Hepatic stellate cell (primary cell): Measurements from ENCODE around the gene CLDND2.
A peak's percentile ranks its signal among the peaks of the same experiment; 100 is the strongest.

Experiments used
- DNase-seq: peaks from one replicate; pipeline ENCODE4 v3.0.0; 2011; ENCODE audit warnings: low spot score

CLDND2 gene

DNA sequence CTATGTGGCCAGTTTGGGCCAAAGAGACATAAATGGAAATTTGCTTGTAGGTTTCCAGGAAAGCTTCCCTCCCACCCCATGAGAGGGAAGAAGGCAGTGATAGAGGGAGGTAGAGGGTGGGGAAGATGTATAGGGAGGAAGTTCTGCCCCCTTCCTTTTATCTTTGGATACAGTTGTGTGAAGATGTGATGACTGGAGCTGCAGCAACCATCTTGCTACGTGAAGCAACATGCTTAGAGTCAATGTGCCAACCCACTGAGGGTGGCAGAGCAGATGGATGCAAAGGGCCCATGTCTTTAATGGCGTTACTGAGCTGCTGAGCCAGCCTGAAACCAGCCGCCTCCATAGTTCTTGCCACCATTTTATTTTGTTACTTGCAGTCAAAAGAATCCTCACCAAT is 37.6 kb downstream of the CLDND2 start:
- DNase-seq: no peak

DNA sequence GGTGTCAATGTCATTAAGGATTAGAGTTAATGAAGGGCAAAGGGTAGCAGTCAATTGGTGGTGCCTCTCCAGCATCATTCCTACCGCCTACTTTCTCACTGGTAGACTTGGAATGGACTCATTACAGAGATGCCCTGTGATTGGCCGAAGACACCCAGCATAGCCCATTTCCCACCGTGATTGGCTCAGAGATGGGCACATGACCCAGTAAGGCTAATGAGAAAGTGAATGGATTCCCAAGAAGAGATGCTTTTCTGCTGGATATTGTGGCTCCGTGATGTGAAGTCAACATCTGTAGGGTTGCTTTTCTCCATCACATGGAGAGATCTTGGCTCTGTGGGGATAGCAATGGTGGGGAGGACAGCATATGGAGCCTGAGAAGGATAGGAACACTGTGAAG is 38.4 kb downstream of the CLDND2 start:
- DNase-seq: no peak

DNA sequence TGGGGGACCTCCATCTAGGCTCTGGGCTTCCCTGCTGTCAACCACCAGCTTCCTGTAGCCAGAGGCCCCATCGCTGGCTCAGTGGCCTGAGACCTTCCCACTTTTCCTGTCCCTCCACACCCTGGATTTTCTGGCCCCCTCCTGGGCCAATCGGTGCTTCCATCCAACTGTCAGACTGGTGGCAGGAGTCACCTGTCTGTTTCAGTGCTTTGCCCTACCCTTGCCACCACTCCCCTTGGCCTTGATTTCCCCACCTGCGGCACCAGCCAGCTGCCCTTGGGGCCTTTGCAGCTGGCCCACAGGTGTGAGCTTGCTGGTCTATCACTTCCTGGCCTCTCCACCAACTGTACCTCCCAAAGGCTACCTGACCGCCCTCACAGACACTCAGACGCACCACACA is 39.4 kb downstream of the CLDND2 start:
- no peak for DNase-seq

DNA sequence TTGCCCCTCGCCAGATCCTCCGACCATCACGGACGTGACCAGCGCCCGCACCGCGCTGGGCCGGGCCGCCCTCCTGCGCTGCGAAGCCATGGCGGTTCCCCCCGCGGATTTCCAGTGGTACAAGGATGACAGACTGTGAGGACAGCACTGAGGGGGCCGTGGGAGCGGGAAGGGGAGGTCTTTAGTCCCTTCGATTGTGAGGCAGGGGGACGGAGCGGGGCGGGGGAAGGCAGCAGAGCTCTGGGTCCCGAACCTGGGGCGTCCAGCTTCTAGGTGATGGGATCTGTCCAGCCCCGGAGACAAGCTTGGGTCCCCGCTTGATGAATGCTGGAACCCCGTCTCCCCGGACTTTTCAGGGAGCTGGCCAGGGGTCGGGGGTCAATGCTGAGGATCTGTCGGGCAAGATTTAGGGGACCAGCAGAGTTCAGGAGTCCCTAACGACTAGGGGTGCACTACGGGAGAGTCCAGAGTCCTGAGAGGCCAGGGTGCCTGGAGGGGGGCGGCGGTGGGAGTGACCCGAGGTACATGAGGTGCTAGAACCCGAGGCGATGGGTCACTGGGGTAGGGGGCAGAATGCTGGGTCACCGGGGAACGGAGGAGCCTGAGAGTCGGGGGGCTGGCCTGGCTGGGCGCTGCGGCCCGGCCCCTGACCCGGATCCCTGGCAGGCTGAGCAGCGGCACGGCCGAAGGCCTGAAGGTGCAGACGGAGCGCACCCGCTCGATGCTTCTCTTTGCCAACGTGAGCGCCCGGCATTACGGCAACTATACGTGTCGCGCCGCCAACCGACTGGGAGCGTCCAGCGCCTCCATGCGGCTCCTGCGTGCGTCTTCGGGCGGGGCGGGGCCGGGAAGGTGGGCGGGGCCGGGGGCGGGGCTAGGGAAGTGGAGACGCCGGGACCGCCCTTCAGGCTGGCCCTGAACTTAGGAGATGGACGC is 41.5 kb downstream of the CLDND2 start:
- DNase-seq: peak; percentile 61

DNA sequence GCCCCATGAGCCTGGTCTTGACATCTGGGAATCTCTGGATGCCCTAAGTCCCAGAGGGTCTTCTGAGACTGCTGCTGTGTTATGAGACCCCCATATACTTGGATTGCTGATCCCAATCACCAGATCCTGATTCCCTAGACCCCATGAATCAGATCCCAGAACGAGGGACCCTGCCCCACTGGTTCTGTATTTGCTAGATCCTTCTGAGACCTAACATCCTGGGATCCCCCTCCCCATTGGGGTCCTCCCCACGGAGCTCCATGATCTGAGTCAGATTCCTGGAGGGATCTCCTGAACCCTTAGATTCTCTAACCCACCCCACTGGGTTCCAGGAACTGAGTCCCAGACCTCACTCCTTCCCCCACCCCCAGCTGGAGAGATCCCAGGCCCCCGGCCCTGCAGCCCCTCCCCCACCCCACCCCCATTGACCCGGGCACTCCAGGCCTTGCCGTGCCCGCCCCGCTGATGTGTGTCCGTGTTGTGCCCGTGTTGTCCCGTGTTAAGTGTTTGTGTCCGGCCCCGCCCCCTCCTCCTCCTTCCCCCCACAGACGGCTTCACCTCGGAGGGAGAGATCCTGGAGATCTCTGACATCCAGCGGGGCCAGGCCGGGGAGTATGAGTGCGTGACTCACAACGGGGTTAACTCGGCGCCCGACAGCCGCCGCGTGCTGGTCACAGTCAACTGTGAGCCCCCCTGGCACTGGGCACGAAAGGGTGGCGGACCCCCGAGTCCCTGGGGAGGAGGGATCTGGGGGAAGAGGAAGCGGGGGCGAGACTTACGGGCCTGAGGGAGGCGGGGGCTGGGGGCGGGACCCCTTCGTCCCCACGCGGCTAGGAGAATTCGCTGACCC is 42.4 kb downstream of the CLDND2 start:
- DNase-seq: no peak

DNA sequence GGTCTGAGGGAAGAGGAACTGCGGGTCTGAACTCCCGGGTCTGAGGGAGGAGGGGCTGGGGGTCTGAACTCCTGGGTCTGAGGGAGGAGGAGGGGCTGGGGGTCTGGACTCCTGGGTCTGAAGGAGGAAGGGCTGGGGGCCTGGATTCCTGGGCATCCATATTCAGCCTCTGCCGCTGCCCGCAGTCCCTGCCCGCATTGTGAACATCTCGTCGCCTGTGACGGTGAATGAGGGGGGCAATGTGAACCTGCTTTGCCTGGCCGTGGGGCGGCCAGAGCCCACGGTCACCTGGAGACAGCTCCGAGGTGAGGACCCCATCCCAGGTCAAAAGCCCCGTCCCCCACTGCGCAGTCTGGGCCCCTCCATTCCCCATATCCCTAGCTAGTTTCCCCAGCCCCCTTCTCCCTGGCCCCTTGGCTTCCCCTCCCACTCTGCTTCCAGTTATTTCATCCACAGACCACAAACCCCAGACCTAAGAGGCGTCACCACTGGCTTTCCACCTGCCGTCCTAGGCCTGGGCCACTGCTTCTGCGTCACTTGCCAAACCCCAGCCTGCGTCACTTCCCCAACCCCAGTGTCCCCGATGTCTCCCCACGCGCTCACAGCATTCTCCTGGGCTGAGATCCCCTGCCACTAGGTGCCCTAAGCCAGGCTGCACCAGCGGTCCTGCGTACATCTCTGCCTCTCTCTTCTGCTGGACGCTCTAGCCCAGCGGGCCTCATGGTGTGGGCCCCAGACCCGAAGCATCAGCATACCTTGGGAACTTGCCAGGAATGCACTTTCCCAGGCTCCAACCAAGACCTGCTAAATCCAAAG is 43.4 kb downstream of the CLDND2 start:
- DNase-seq: no peak

DNA sequence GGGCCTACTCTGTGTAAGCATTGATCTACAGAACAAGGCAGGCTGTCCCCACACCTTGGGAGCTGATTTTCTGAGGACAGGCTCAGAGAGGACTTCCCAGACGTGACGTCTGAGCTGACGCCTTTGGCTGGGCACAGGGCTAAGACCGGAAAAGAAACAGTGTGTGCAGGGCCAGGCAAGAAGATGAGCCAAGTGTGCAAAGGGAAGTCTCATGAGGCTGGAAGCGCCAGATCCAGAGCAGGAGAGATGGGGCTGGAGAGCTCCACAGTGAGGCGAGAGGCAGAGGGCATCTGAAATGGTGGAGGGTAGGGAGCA is 44.7 kb downstream of the CLDND2 start:
- DNase-seq: no peak

DNA sequence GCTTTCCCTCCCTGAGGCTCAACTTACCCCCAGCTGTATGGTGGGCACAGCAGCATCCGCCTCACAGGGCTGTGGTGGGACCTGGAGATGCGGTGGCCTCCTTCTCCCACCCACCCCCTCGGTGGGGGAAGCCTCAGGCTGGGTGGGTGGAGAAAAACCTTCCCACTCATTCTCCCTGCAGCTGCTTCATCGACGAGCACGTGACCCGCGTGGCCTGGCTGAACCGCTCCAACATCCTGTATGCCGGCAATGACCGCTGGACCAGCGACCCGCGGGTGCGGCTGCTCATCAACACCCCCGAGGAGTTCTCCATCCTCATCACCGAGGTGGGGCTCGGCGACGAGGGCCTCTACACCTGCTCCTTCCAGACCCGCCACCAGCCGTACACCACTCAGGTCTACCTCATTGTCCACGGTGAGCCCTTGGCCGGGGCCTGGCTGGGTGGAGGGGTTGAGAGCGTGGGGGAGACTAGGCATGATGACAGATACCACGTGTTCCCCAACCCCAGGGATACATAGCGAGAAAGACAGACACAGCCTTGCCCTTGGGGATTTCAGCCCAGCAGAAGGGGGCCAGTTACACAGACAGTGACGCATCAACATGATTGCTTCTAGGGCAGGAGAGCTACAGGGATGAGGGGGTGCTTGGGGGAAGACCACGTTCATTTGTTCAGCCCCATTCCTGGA is 45.2 kb downstream of the CLDND2 start:
- no peak for DNase-seq

DNA sequence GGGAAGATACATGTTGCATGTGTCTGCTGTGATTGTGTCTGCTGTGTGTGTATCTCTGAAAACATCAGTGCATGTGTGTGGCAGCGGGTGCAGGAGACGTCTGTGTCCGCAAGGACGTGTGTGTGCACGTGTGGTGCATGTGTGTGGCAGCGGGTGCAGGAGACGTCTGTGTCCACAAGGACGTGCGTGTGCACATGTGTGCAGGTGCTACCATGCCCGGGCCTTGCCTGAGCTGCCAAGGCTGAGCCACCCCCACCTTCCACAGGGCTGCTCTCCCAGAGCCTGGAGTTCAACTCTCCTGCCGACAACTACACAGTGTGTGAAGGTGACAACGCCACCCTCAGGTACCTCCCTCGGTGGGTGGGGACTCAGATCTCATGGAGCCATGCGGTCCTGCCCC is 47.0 kb downstream of the CLDND2 start:
- no peak for DNase-seq

DNA sequence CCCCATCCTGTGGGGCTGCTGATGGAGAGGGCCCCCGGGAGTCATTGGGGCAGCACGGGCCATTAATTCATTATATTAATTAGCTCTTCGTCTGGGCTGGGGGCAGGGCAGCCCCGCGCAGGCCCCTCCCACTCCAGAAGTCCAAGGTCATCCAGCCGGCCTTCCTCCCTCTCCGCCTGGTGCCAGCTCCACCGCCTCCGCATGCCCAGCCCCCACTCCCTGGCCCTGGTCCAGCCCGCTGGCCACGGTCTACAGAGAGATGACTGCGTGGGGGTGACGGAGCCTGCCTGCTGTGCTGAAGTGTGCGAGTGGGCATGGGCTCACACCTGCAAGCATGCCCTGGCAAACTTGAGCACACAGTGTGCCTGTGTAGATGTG is 48.5 kb downstream of the CLDND2 start:
- DNase-seq: no peak

DNA sequence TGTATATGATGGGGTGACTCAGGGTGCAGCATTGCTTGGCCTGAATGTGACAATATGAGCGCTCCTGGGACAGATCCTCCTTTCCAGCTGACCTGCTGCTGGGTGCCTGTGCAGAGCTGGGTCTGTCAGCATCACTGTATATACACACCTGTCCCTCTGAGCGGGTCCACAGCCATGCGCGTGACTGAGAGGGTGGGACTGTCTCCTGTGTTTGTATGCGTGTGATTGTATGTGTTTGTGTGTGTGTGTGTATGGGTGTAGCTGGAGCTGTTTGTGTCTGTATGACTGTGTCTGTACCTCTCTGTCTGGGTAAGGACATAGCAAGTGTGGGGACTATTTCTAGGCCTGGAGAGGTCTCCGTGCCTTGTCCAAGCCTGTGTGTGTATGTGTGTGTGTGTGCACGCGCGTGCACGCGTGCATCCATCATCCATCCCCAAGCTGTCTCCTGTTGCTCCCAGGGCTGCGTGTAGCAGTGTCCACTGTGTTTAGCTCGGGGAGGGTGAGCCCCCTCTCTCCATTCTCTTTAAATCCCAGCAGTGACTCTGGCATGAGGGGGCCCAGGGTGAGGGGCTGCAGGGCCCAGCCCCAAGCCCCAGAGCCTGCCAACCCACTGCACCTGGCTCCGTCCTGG is 49.0 kb downstream of the CLDND2 start:
- no peak for DNase-seq

DNA sequence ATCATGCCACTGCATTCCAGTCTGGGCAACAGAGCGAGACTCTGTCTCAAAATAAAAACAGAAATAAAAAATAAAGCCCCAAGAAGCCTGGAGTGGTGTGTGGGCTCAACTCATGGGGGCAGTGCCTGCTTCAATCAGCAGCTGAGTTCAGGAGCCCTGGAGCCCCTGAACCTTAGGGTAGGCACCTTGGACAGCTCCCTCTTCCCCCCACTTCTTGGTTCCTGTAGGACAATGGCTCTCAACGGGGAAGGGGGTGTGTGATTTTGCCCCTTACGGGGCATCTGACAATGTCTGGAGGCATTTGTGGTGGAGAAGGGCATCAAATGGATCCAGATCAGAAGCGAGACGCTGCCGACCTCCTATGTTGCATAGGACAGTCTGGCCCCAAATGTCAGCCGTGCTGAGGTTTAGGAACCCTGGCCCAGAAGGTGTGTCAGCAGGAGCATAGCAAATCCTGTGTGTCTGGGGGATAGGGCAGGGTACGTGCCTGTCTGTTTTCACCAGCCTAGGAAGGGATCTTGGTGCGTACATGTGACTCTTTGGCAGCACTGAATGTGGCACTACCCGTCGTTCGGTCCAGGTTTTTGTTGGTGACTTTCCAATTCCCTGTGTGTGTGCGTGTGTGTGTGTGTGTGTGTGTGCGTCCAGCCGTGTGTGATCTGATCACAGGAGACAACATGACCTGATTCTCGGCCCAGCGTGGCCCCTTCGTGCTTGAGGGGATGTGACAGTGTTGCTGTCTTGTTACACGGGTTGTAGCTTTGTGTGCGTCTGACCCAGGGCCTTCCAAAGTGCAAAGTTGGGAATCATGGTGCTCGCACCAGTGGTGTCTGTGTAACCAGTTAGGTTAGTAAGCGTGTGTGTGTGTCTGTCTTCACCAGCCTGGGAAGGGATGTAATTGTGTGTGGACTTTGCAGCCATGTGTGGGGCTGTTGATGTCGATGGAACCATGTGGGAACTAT is 49.8 kb downstream of the CLDND2 start:
- no peak for DNase-seq

DNA sequence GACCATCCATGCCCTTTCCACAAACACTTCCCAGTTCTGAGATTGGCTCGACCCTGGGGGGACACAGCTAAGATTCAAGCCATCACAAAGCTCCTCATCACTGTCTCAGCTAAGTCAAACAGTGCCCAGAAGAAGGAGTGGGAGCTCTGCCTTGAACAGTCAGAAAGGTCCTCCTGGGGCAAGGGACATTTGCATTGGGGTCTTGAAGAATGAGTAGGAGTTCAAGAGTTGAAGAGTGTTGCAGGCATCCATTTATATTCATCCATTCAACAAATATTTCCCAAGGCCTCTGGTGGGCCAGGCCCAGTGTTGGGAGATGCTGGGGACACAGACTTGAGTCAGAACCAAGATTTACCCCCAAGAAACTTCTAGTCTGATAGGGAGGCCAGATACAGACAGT is 50.8 kb downstream of the CLDND2 start:
- no peak for DNase-seq

DNA sequence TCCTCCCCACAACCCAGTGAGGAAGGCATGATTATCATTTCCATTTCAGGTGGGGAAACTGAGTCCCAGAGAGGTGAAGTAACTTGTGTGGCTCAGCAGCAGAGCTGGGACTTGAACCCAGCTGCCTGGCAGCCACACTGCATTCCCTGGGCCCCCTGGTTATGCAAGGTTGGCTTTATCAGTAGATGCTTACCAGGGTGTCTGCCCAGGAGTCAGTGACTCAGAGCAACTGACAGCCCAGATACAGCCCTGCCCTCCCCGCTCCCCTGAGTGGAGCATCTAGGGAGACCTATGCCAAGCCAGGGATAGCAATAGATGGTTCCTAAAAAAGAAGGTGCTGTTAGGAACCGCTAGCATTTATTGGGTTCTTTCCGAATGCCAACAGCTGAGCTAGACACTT is 51.4 kb downstream of the CLDND2 start:
- DNase-seq: no peak
